ENCODE measurements around the gene HSPG2. TPM values are rescaled to one million over a fixed set of nuclear protein-coding genes. Genes with fewer than 3 reads are reported as not detected.
A peak's percentile ranks its signal among the peaks of the same experiment; 100 is the strongest.

HSPG2 gene
- total RNA-seq, 1 experiment from 2014 or later: 106 TPM

DNA sequence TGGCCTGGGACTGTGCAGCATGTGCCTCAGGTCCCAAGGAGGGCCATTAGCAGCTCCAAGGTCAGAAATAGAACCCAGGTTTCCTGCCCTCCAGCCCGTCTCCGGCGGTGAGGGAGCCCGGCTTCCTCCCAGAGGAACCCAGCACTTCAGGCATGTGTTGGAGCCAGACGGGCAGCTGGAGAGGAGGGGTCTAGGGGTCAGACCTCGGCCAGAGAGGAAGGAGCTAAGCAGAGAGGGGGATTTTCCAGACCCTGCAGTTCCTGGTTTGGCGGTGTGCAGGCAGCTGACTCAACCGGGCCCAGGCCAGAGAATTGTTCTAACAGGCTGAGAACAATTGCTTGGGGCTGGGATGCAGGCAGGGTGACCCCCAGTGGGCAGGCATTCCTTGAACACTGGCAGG lies 37.1 kb downstream of the HSPG2 start:
- no peak for DNase-seq (ENCODE audit: low read depth)

DNA sequence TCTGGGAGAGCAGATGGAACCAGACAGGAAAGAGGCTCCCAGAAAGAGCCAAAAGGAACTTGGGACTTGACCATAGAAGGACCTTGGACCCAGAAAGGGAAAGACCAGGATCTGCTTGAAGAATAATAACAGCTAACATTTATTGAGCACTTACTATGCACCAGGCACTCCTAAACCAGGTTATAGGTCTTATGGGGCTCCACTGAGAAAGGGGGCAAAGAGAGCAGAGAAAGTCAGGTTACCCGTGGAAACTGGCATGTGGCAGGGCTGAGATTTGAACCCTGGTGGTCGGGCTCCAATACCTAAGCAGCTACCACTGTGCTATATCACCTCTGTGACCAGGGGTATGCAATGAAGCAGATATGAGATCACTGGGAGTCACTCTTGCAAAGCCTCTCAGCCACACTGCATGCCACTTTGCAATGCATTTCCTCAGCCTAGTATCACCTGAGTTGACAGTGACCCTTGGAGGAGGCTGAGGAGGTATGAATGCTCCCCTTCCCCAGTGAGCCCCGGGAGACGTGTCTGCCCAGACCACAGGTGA lies 37.8 kb downstream of the HSPG2 start:
- DNase-seq (ENCODE audit: low read depth): no peak

- DNase-seq (ENCODE audit: low read depth): no peak
These were observed 38.5 kb downstream of the HSPG2 start for GRCh38 chr1:21898326-21899200.

GRCh38 chr1:21897844-21898243 lies 39.3 kb downstream of the HSPG2 start:
- DNase-seq (ENCODE audit: low read depth): no peak

DNA sequence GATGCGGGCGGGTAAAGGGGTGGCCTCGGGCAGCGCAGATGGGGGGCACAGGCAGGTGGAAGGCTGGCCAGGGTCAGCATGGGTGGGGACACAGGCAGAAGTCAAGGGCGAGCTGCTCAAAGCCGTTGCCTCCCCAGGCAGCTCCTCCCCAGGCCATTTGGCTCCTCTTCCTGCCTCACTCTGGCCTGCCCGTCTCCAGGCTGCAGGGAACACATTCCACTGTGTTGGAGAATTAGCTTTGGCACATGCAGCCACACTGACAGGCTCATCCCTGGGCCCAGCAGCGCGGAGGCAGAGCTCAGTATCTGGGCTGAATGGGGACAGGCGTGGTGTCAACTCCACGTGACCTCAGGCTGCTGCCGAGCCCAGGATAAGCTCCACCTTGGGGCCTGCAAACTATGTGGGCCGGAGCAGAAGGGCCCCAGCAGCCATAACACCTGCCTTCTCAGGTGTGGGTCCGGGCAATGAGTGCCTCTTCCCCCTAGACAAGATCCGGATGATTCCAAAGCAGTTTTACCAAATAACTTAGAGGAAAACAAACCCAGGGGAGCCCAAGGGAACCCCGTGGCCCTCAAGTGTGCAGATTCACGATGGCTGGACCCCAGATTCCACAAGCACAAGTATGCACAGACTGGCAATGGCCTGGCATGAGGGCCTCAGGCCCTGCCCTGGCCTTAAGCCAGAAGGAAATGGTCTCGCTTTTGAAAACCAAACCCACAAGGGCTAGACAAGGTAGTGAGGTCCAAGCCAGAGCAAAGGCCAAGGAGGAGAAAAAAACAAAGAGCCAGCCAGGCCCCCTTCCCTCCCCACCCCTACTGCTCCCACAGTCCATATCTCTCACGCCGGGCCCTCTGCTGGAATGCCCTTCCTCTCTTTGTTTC lies 40.2 kb downstream of the HSPG2 start:
- no peak for DNase-seq (ENCODE audit: low read depth)

- DNase-seq (ENCODE audit: low read depth): no peak
These were observed 41.1 kb downstream of the HSPG2 start for GRCh38 chr1:21896026-21896425.

GRCh38 chr1:21894034-21894881 lies 42.9 kb downstream of the HSPG2 start:
- peak; percentile 66 for DNase-seq (ENCODE audit: low read depth)

GRCh38 chr1:21893046-21893805 lies 43.9 kb downstream of the HSPG2 start:
- no peak for DNase-seq (ENCODE audit: low read depth)

GRCh38 chr1:21891621-21892479 lies 45.3 kb downstream of the HSPG2 start:
- no peak for DNase-seq (ENCODE audit: low read depth)

DNA sequence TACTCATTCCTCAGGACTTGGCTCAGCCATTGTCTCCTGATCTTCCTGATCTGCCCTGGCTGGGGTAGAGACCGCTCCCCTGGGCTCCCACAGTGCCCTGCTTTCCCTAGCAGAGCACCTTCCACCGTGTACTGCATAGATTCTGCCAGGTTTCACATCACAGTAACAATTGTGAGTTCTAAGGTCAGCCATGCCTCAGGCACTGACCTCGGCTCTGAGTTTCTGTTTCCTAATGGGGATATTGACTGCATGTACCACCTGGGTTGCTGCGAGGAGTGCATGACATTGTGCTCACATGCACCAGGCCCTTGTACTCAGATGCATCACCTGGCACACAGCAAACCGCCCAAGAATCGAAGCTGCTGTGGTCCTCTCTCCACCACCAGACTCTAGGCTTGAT lies 46.0 kb downstream of the HSPG2 start:
- no peak for DNase-seq (ENCODE audit: low read depth)

DNA sequence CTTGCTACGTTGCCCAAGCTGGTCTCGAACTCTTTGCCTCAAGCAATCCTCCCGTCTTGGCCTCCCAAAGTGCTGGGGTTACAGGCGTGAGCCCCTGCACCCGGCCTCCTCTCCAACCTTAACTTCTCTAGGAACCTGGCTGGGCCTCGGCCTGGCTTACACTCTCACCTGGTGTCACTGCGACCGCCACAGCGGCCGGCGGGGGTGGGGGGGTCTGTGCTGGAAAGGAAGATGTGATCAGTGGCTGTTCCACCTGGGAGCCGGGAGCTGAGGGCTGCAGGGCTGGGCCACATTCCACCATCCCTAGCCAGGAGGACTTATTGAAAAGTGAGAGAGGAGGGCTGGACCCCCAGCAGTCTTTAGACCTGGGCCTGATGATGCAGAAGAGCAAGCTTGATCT lies 48.6 kb downstream of the HSPG2 start:
- DNase-seq (ENCODE audit: low read depth): no peak

DNA sequence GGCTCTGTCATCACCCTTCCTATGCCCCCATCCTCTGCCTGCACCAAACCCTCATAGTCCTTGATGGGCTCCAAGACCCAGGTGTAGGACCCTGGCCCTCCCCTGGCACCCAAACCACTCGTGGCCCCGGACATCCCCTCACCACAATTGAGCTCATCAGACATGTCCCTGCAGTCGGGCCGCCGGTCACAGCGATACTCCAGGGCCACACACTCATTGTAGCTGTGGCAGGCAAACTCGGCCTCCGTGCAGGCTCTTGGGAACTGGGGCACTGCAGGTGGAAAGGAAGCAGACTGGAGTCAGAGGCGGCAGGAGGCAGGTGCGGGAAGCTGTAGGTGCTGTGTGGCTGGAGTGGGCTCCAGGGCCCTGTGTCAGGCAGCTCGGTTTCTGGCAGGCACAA lies 49.3 kb downstream of the HSPG2 start:
- no peak for DNase-seq (ENCODE audit: low read depth)

DNA sequence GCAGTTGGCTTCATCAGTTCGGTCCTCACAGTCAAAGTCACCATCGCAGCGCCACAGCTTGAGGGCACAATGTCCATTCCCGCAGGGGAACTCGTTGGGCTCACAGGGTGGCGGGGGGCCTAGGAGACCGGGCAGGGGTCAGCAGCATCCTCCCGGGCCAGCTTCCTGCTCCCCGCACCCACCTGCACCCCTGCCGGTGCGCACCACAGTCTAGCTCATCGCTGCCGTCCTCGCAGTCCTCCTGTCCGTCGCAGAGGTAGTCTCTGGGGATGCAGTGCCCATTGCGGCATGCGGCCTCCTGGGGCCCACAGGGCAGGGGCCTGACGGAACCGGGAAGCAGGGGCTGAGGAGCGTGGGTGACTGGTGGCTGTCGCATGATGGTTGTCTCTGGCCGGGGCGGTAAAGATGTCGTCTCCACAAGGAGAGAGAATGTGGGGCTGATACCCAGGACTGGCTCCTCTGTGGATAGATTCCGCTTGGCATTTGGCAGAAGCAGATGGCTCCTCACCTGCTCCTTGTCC lies 49.8 kb downstream of the HSPG2 start:
- no peak for DNase-seq (ENCODE audit: low read depth)

- no peak for DNase-seq (ENCODE audit: low read depth)
These were observed 50.5 kb downstream of the HSPG2 start for GRCh38 chr1:21886486-21887215.

DNA sequence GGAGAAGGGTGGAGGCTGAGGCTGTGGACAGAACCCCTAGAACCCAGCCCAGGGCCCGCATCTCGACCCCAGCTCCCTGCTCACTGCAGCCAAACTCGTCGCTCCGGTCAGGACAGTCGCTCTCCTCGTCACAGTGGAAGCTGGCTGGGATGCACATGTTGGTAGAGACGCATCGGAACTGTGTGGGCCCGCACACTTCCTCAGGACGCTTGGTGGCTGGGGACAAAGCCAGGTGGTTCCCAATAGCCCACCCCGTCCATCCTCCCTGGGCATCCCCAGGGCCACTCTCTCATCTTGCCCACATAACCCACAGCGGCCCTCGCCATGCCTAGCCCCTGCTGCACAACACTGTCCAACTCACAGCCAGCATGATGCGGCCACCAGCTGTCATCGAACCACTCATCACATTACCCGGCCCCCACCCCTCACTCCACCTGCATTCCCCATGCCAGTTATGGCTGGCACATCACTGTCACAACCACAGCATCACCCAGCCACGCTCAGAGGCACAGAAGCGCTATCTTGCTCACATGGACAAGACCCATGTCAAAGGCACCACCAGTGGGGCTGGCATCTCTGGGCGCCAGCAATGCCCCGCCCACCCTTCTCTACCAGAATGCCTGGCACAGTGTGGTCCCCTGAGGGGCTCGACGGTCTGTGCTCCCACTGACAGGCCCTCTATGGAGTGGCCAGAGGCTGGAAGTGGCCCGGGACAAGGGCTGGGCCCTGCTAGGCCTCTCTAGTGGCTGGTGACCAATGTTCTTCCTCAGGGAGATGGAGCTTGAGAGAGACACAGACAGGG lies 51.7 kb downstream of the HSPG2 start:
- no peak for DNase-seq (ENCODE audit: low read depth)

- DNase-seq (ENCODE audit: low read depth): no peak
These were observed 52.5 kb downstream of the HSPG2 start for GRCh38 chr1:21884456-21885235.
